GM12878 (cell line): ENCODE data around the gene FAM193B.

ENCODE experiments used
- EP300 ChIP-seq, 2 experiments: fragments of 150-350 bp in 1 of 2; IDR thresholded peaks; 2 replicates each; pipeline ENCODE4 v1.6.1; 2011 to 2012; ENCODE audit warnings: low read depth in 2 of 2, low read length in 2 of 2, borderline replicate concordance in 1 of 2, improper control_type of control experiment in 1 of 2, inconsistent platforms in 1 of 2; ENCODE audit not compliant: control insufficient read depth in 1 of 2
- GABPA ChIP-seq: IDR thresholded peaks from 2 replicates; pipeline ENCODE4 v1.6.1; 2014; ENCODE audit warnings: antibody characterized with exemption, low read depth, mild to moderate bottlenecking, inconsistent platforms
- POLR2A ChIP-seq: IDR thresholded peaks from 2 replicates; pipeline ENCODE4 v1.6.1; 2011; ENCODE audit warnings: low read depth, mild to moderate bottlenecking, low read length
- TF ChIP-seq, protein P1 (sequence below), 3 experiments: IDR thresholded peaks in 2 of 3; conservative IDR thresholded peaks in 1 of 3; 2 replicates each; pipeline ENCODE4 v1.5.1; 2011; ENCODE audit warnings: low read depth in 3 of 3, low read length in 3 of 3, mild to moderate bottlenecking in 3 of 3, control low read depth in 2 of 3, moderate library complexity in 2 of 3, inconsistent platforms in 1 of 3, mixed read lengths in 1 of 3; ENCODE audit not compliant: control insufficient read depth in 2 of 3, insufficient read depth in 1 of 3; ENCODE audit errors: extremely low read depth in 1 of 3

DNA sequence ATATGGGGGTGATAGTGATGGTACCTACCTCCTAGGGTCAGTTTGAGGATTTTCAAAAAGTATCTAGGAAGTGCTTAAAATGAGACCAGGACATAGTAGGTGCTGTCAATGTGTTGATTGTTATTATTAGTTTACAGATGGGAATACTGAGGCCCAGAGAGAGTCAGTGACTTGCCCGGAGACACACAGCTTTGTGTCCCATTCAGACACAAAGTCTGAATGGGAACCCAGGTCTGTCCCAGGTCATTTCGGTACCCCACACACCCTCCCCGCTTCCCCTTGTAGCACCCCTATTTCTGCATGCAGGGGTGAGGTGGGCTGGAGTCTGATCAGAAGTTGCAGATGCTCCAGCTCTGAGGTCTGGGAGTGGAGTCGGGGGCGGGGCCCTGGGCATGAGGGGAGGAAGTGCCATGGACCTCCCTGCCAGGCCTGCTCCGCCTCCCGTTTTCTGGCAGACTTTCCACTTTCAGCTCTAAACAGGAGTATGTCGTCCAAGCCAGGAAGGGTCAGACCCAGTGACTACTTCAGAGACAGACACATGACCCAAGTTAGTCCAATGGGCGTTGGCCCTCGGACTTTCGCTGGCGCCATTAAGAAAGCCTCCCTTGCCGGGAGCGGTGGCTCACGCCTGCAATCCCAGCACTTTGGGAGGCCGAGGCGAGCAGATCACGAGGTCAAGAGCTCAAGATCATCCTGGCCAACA lies 77.7 kb downstream of the FAM193B start:
- TF ChIP-seq, protein P1, sequence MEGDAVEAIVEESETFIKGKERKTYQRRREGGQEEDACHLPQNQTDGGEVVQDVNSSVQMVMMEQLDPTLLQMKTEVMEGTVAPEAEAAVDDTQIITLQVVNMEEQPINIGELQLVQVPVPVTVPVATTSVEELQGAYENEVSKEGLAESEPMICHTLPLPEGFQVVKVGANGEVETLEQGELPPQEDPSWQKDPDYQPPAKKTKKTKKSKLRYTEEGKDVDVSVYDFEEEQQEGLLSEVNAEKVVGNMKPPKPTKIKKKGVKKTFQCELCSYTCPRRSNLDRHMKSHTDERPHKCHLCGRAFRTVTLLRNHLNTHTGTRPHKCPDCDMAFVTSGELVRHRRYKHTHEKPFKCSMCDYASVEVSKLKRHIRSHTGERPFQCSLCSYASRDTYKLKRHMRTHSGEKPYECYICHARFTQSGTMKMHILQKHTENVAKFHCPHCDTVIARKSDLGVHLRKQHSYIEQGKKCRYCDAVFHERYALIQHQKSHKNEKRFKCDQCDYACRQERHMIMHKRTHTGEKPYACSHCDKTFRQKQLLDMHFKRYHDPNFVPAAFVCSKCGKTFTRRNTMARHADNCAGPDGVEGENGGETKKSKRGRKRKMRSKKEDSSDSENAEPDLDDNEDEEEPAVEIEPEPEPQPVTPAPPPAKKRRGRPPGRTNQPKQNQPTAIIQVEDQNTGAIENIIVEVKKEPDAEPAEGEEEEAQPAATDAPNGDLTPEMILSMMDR (IDR thresholded peaks at IDR 0.05 in 2 of 3, conservative IDR thresholded peaks at IDR 0.05 in 1 of 3; ENCODE audit: control insufficient read depth in 2 of 3, extremely low read depth in 1 of 3, insufficient read depth in 1 of 3, low read depth in 3 of 3, low read length in 3 of 3): no peak
- no peak for TF ChIP-seq GABPA
- TF ChIP-seq POLR2A: no peak
- no peak for TF ChIP-seq EP300 (IDR thresholded peaks at IDR 0.05; ENCODE audit: borderline replicate concordance in 1 of 2, control insufficient read depth in 1 of 2, low read depth in 2 of 2, low read length in 2 of 2)
